Neural progenitor cell (in vitro differentiated cells): ENCODE data around the gene PRKCSH. TPM values are rescaled to one million over a fixed set of nuclear protein-coding genes. Genes with fewer than 3 reads are reported as not detected.

ENCODE experiments used
- DNase-seq: peaks from one replicate; pipeline ENCODE4 v3.0.0-alpha.2; 2016; ENCODE audit warnings: low spot score
- H2AFZ ChIP-seq: fragments of 200-600 bp; sonication (generic); replicated peaks from 2 replicates; pipeline ENCODE4 v1.6.1; 2016; ENCODE audit warnings: antibody characterized with exemption
- H3F3A ChIP-seq: fragments of 200-600 bp; sonication (generic); 2 replicates; pipeline ENCODE4 v1.6.1; 2016; ENCODE audit warnings: antibody characterized with exemption, low read depth
- H3K27ac ChIP-seq: fragments of 200-600 bp; sonication (generic); 2 replicates; pipeline ENCODE4 v1.5.1; 2016; ENCODE audit warnings: mild to moderate bottlenecking
- H3K27me3 ChIP-seq: fragments of 200-600 bp; sonication (generic); 2 replicates; pipeline ENCODE4 v1.6.1; 2016; ENCODE audit warnings: mild to moderate bottlenecking, moderate library complexity
- H3K36me3 ChIP-seq: fragments of 200-600 bp; sonication (generic); 2 replicates; pipeline ENCODE4 v1.5.1; 2016
- H3K4me1 ChIP-seq: fragments of 200-600 bp; sonication (generic); 2 replicates; pipeline ENCODE4 v1.6.1; 2016; ENCODE audit warnings: mixed run types
- H3K4me2 ChIP-seq: fragments of 200-600 bp; sonication (generic); 2 replicates; pipeline ENCODE4 v1.6.1; 2016
- H3K4me3 ChIP-seq: fragments of 200-600 bp; sonication (generic); 2 replicates; pipeline ENCODE4 v1.5.1; 2016
- H3K79me2 ChIP-seq: fragments of 200-600 bp; sonication (generic); 2 replicates; pipeline ENCODE4 v1.6.1; 2016; ENCODE audit warnings: low read depth
- H3K9ac ChIP-seq: fragments of 200-600 bp; sonication (generic); 2 replicates; pipeline ENCODE4 v1.6.1; 2016
- H3K9me3 ChIP-seq: fragments of 200-600 bp; sonication (generic); 2 replicates; pipeline ENCODE4 v1.5.1; 2016; ENCODE audit warnings: low read depth
- H4K20me1 ChIP-seq: fragments of 200-600 bp; sonication (generic); 2 replicates; pipeline ENCODE4 v1.6.1; 2016; ENCODE audit warnings: low read depth
- H3K27ac Mint-ChIP-seq: 3 replicates; pipeline ENCODE4 v1.8.0; 2021; ENCODE audit warnings: mixed read lengths
- H3K27me3 Mint-ChIP-seq: 2 replicates; pipeline ENCODE4 v1.8.0; 2022; ENCODE audit warnings: low read depth, mild to moderate bottlenecking, inconsistent platforms, moderate library complexity, mixed read lengths; ENCODE audit not compliant: insufficient read depth
- H3K36me3 Mint-ChIP-seq: 3 replicates; pipeline ENCODE4 v1.8.0; 2021; ENCODE audit warnings: mixed read lengths
- H3K4me1 Mint-ChIP-seq: 3 replicates; pipeline ENCODE4 v1.8.0; 2021; ENCODE audit warnings: mixed read lengths
- H3K4me3 Mint-ChIP-seq: 3 replicates; pipeline ENCODE4 v1.8.0; 2021; ENCODE audit warnings: mild to moderate bottlenecking, moderate library complexity, mixed read lengths
- H3K9me3 Mint-ChIP-seq: 3 replicates; pipeline ENCODE4 v1.8.0; 2020; ENCODE audit warnings: mixed read lengths
- EZH2 ChIP-seq: fragments of 200-600 bp; sonication (generic); IDR thresholded peaks from 2 replicates; pipeline ENCODE4 v1.6.1; 2017; ENCODE audit warnings: antibody characterized with exemption, mild to moderate bottlenecking, moderate library complexity
- EZH2phosphoT487 ChIP-seq: fragments of 200-600 bp; sonication (generic); IDR thresholded peaks from 2 replicates; pipeline ENCODE4 v1.6.1; 2017; ENCODE audit warnings: antibody characterized with exemption
- total RNA-seq: library from RNA; depleted of rRNA; stranded (reverse); fragments of >200 nt; gene quantifications from 2 replicates; pipeline ENCODE4 v1.2.3, GENCODE V29; 2015; ENCODE audit warnings: low replicate concordance
- TF ChIP-seq, protein P1 (sequence below): fragments of 200-600 bp; sonication (generic); IDR thresholded peaks from 2 replicates; pipeline ENCODE4 v1.5.1; 2017; ENCODE audit warnings: antibody characterized with exemption, mild to moderate bottlenecking

Gene PRKCSH
- total RNA-seq, 1 donor from 2014 or later = 53.6 TPM

DNA sequence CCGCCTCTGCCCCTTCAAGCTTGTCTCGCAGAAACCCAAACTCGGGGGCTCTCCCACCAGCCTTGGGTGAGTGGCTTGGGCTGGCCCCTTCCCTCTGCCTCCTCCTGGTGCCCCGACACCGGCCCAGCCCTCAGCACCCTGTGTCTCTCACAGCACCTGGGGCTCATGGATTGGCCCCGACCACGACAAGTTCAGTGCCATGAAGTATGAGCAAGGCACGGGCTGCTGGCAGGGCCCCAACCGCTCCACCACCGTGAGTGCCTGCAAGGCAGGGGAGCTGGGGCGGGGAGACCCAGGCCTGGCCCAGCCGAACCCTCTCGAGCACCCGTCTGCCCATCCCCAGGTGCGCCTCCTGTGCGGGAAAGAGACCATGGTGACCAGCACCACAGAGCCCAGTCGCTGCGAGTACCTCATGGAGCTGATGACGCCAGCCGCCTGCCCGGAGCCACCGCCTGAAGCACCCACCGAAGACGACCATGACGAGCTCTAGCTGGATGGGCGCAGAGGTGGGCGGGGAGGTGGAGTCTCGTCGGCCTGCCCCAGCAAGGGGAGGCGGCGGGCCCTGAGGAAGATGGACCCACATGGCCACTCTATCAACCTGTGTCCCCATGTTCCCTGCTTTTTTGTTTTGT is 13.6 kb downstream of the PRKCSH start:
- Histone ChIP-seq H4K20me1 (peaks cover 4% of the 10 kb centered on the region), H3K4me2 (no peak overlapping the region), H3K79me2 (no peaks in the 10 kb centered on the region), H3K9me3 (no peaks in the 10 kb centered on the region), H3K4me3 (no peak overlapping the region), H3K27ac (no peak overlapping the region), H3F3A (peaks cover 24% of the 10 kb centered on the region), H3K27me3 (no peaks in the 10 kb centered on the region), H3K4me1 (peaks cover 22% of the 10 kb centered on the region), H3K9ac (no peak overlapping the region), H3K36me3 (no peaks in the 10 kb centered on the region), H2AFZ (no peak overlapping the region)
- DNase-seq = no peak
- H3K36me3 Mint-ChIP-seq = peaks cover 4% of the 10 kb centered on the region
- H3K27ac Mint-ChIP-seq = no peak overlapping the region
- no peak for TF ChIP-seq EZH2phosphoT487
- TF ChIP-seq EZH2 = no peak
- TF ChIP-seq, protein P1, sequence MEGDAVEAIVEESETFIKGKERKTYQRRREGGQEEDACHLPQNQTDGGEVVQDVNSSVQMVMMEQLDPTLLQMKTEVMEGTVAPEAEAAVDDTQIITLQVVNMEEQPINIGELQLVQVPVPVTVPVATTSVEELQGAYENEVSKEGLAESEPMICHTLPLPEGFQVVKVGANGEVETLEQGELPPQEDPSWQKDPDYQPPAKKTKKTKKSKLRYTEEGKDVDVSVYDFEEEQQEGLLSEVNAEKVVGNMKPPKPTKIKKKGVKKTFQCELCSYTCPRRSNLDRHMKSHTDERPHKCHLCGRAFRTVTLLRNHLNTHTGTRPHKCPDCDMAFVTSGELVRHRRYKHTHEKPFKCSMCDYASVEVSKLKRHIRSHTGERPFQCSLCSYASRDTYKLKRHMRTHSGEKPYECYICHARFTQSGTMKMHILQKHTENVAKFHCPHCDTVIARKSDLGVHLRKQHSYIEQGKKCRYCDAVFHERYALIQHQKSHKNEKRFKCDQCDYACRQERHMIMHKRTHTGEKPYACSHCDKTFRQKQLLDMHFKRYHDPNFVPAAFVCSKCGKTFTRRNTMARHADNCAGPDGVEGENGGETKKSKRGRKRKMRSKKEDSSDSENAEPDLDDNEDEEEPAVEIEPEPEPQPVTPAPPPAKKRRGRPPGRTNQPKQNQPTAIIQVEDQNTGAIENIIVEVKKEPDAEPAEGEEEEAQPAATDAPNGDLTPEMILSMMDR = no peak
- peaks cover 21% of the 10 kb centered on the region for H3K4me1 Mint-ChIP-seq
- no peaks in the 10 kb centered on the region for H3K9me3 Mint-ChIP-seq
- no peak overlapping the region for H3K4me3 Mint-ChIP-seq
- H3K27me3 Mint-ChIP-seq = peaks cover 4% of the 10 kb centered on the region

DNA sequence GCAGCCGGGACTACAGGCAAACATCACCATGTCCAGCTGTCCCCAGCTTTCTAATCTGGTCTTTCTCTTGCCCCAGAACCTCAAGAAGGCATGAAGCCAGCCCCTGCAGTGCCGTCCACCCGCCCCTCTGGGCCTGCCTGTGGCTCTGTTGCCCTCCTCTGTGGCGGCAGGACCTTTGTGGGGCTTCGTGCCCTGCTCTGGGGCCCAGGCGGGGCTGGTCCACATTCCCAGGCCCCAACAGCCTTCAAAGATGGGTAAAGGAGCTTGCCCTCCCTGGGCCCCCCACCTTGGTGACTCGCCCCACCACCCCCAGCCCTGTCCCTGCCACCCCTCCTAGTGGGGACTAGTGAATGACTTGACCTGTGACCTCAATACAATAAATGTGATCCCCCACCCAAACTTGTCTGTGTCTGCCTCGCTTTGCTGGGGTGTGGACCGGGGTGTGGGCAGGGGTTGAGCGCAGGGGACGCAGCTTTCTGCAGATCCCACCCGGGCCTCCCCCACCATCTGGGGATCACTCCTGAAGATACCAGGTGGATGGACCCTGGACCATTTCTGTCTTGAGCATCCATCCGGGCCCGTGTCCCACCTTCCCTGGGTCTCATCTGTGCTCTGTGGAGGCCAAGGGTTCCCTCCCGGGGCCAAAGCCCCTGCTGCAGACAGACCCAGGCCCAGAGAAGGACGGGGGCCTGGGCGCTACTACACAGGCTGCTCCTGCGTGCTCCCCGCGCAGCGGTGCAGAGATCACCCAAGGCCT is 15.3 kb downstream of the PRKCSH start:
- Mint-ChIP-seq H3K4me3 (no peak overlapping the region), H3K27ac (no peak overlapping the region), H3K27me3 (peaks cover 4% of the 10 kb centered on the region), H3K4me1 (peaks cover 21% of the 10 kb centered on the region), H3K9me3 (no peaks in the 10 kb centered on the region), H3K36me3 (peaks cover 2% of the 10 kb centered on the region)
- H3K27ac ChIP-seq = peak overlapping the region; percentile 85
- H3K4me2 ChIP-seq = peak overlapping the region; percentile 67
- no peaks in the 10 kb centered on the region for H4K20me1 ChIP-seq
- no peaks in the 10 kb centered on the region for H3K9me3 ChIP-seq
- no peak overlapping the region for H3K4me3 ChIP-seq
- no peak overlapping the region for H2AFZ ChIP-seq
- H3K4me1 ChIP-seq = peaks cover 22% of the 10 kb centered on the region
- H3K79me2 ChIP-seq = no peaks in the 10 kb centered on the region
- H3K36me3 ChIP-seq = no peaks in the 10 kb centered on the region
- no peak overlapping the region for H3K9ac ChIP-seq
- TF ChIP-seq EZH2 = no peak
- TF ChIP-seq, protein P1 = no peak
- no peak for TF ChIP-seq EZH2phosphoT487
- DNase-seq = no peak
- H3K27me3 ChIP-seq = no peaks in the 10 kb centered on the region
- peaks cover 24% of the 10 kb centered on the region for H3F3A ChIP-seq

DNA sequence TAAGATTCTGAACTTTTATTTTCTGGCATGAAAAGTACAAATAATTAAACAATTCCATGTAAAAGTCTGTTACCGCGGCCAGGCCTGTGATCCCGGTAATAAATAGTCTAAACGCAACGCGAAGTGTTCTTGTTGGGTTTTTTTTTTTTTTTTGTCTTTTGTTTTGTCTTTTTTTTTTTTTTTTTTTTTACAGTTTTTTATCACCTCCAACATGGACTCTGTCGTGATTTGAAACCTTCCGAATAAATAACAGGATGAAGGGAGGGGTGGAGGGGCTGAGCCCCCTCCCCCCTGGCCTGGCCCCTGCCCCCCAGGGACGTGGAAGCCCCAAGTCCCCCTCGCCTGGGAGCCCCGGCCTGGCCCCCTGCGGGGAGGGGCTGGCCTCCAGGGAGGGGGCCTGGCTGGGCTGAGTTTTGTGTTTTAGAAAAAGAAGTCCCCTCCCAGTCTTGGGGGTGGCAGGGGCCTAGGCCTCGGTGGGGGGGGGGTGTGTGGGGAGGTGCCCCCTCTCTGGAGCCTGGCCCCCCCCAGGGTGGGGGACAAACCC is 16.0 kb downstream of the PRKCSH start:
- H4K20me1 ChIP-seq = no peaks in the 10 kb centered on the region
- H2AFZ ChIP-seq = peak overlapping the region; percentile 72
- TF ChIP-seq EZH2phosphoT487 (no peak), EZH2 (no peak)
- TF ChIP-seq, protein P1 = no peak
- Mint-ChIP-seq H3K4me1 (peaks cover 21% of the 10 kb centered on the region), H3K27me3 (peaks cover 4% of the 10 kb centered on the region), H3K9me3 (no peaks in the 10 kb centered on the region), H3K27ac (no peak overlapping the region), H3K4me3 (no peak overlapping the region), H3K36me3 (peaks cover 2% of the 10 kb centered on the region)
- DNase-seq = no peak
- peak overlapping the region; percentile 67 for H3K4me2 ChIP-seq
- H3K4me3 ChIP-seq = no peak overlapping the region
- H3K9me3 ChIP-seq = no peaks in the 10 kb centered on the region
- no peaks in the 10 kb centered on the region for H3K36me3 ChIP-seq
- H3K79me2 ChIP-seq = no peaks in the 10 kb centered on the region
- peak overlapping the region; percentile 85 for H3K27ac ChIP-seq
- H3K4me1 ChIP-seq = peaks cover 22% of the 10 kb centered on the region
- no peaks in the 10 kb centered on the region for H3K27me3 ChIP-seq
- peaks cover 24% of the 10 kb centered on the region for H3F3A ChIP-seq
- H3K9ac ChIP-seq = no peak overlapping the region
